GM18907 (cell line): ENCODE results near the gene CNOT10.
A peak's percentile ranks its signal among the peaks of the same experiment; 100 is the strongest.
"Not testable (repeated sequence)": the region's sequence is repeated elsewhere in the genome, so short reads cannot be mapped to it uniquely, and the experiment has no call there.

ENCODE experiments used
- ATAC-seq: cut with Tn5 transposase; IDR thresholded peaks from one replicate; pipeline ENCODE4 v1.9.1; 2021; ENCODE audit warnings: mild to moderate bottlenecking, moderate library complexity; ENCODE audit not compliant: unreplicated experiment

The CNOT10 gene

DNA sequence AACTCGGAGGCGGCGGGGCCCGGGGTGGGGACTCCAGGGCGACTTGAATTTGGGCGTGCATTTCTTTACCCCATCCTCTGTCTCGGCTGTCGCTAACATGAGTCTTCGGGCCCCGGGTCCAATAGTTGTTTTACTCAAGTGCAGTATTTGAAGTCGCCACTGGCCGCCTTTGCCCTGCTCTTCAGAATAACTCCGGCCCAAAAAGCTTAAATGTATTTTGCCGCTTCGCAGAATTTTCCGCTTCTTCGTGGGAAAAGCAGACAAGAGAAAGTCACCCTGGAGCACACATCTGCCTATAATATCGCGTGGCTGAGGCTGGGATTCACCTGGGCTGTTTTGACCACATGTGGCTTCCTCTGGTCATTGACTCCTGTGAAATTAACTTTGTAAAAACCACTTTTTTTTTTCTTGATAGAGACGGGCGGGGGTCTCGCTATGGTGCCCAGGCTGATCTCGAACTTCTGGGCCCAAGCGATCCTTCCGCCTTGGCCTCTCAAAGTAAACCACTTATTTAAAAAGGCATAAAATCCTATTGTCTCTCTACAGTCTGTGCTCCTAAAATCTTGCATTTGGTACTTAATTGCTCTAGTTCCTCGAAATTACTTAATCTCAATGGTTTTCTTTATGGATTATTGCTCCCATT, 676 bp downstream of the CNOT10 start:
- ATAC-seq: peak; percentile 12

DNA sequence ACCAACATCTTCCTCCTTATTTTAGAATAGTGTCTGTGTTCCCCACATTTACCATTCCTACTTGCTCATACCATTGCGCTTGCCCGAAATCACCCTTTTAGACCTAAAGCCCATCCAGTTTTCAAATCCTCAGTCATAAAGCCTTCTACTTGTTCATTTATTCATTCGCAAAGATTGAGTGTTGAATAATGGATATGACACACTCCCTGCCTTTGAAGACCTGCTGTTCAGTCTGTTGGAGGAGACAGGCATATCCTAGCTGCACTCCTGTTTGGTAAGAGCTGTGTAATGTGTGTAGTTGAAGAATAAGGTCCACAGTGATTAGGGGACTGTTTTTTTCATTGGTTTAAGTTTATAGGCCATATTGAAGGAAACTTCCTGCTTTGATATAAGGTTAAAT, 1.7 kb downstream of the CNOT10 start:
- no peak for ATAC-seq

DNA sequence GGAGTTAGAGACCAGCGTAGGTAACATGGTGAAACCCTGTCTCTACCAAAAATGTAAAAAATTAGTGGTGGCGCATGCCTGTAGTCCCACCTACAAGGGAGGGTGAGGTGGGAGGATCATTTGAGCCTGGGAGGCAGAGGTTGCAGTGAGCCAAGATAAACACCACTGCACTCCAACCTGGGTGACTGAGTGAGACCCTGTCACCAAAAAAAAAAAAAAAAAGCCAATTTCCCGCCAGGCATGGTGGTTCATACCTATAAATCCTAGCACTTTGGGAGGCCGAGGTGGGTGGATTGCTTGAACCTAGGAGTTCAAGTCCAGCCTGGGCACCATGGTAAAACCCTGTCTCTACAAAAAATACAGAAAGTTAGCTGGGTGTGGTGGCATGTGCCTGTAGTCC, 6.9 kb downstream of the CNOT10 start:
- no peak for ATAC-seq

DNA sequence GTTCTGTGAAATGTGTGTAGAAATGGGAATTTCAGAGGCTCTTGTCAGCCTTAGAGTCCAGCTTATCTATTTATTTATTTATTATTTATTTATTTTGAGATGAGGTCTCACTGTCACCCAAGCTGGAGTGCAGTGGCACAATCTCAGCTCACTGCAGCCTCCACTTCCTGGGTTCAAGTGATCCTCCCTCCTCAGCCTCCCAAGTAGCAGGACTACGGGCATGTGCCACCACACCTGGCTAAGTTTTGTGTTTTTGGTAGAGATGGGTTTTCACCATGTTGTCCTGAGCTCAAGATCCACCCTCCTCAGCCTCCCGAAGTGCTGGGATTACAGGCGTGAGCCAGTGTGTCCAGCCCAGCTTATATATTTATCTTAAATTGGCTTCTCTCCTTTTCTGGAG, 11.5 kb downstream of the CNOT10 start:
- no peak for ATAC-seq

DNA sequence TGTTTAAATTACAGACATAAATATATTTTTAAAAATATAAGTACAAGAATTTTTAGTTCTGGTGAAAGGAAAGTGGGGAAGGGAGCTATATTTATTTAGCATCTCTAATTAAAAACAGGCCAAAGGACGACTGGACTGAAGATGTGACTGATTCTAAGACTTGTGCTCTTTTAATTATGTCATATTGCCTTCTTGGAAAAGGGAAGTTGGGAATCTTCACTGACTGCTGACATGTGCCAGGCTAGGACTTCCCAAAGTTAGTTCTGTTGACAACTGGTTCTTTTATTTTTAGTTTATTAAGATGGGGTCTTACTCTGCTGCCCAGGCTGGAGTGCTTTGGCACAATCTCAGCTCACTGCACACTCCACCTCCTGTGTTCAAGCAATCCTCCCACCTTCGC, 13.5 kb downstream of the CNOT10 start:
- ATAC-seq: no peak

DNA sequence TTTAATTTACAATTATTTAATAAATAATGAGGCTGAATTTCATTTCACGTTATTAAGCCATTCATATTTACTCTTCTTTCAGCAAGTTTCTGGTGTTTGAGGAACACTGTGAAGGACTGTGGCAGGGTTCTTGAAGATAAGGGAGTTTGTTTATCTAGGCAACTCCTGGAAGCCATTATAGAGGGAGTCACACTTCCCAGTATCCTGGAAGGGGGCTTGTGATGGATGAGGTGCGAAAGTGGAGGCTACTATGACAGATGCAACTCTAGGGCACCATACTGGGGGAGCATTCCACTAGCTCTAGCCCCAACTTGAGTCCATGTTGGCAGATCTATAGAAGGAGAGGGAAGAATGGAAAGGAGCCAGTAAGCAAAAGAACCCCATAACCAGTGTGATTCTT, 14.4 kb downstream of the CNOT10 start:
- no peak for ATAC-seq

DNA sequence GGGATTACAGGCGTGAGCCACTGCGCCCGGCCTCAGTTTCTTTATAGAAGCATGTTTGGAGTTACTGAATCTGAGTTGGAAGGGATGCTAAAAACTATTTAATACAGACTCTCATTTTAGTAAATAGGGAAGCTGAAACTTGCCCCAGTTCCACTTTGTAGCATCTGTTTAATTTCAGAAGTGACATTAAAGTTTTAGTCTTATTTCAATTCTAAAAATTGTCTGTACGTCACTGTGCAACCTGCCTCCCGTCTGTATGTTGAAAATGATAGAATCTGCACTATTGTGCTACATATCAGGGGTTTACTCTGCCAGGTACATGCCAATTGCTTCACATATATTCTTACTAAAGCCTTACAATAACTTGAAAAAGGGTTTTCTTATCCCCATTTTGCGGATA, 15.3 kb downstream of the CNOT10 start:
- no peak for ATAC-seq

DNA sequence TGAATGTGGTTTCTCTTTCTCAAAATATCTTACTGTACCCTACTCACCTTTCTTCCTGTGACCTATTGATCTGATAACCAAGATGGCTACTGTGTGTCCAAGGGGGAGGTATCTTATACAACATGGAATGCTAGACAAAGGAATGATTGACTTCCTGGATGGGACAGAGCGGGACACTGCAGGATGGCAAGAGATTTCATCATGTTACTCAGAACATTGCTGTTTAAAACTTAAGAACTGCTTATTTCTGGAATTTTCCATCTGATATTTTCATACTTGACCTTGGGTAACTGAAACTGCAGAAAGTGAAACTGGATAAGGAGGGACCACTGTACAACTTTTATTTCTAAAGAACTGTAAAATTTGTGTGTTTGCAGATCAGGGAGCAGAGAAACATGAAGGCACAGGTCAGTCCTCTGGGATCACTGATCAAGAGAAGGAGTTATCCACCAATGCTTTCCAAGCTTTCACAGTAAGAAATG, 18.5 kb downstream of the CNOT10 start:
- ATAC-seq: no peak

DNA sequence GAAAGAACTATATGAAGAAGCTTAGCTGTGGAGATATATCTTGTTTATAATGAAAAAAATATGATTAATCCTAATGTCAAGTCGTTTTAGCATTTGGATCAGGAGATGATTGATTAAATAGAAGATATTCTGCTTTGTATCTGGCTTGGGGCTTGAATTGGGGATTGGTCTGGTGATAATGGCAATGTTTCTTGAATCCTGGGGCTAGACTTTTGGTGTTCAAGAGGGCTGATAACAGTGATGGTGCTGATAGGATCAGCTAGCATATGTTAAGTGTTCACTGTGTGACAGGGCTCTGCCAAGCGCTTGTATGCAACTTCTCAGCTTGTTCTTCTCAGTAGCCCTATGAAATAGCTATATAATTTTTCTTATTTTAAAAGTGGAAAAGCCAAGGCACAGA, 20.2 kb downstream of the CNOT10 start:
- no peak for ATAC-seq

DNA sequence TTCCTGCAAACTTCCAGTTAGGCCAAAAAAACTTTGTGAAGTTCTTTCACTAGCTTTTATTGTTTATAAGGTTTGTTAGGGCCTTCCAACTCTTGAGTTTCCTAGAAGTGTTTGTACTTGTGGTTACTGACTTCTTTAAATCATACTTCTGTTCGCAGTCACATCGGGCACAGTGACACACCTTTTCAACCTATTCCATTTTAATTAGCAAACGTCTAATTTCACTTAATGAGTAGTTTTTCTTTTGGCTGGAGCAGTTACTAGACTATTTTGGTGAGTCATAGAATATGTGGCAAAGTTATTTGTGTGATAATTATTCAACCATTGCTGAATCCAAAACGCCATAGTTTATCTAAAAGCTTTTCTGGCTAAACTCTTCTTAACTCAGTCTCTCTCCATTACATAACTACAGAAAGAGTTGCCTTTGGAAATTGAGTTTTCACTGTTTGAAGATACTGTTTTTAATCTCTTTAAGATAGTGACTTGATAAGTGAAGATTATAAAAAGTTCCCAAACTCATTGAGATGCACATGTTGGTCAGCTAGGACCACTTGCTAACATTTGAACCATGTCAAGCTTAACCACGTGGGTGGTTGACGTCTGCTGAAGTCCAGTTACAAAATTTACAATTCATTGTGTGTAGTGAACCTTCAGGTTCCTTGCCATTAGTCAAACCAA, 21.5 kb downstream of the CNOT10 start:
- ATAC-seq: no peak

DNA sequence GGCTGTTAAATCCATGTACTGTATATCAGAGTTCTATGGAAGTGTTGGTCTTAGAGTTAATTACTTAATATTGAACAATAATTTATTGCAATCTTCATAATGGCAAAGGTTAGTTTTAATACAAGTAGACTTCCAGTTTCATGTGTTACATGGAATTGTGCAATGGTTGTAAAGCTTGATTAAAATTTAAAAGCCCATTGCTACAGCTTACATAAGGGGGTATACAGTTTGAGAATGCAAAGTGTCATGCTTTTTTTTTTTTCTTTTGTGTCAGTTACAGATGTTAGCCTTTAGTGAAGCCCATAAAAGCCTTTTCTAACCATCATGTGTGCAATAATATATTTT, 22.0 kb downstream of the CNOT10 start:
- no peak for ATAC-seq

DNA sequence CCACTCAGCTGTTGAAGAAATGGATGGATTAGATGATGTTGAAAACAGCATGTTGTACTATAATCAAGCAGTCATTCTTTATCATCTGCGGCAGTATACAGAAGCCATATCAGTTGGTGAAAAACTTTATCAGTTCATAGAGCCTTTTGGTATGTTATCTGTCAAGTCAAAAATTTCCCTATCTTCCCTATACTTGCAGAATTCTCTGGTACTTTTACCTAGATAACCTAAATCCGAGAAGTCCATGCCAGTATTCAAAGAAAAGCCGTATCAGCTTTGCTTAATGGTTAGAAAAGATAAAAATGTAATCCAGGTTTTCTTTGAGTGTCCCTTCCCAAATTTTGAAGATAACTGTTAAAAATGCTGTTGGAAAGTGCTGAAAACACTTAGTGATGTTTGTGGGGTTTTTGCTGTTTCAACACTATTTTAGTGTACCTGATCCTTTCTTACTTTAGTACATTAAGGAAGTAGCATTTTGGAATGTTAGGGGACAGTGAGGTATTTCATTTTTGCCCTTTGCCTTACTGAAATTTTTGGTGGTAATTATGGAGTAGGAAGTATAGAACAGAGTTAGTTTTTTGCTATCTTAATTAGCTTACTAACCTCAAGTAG, 23.8 kb downstream of the CNOT10 start:
- ATAC-seq: no peak

DNA sequence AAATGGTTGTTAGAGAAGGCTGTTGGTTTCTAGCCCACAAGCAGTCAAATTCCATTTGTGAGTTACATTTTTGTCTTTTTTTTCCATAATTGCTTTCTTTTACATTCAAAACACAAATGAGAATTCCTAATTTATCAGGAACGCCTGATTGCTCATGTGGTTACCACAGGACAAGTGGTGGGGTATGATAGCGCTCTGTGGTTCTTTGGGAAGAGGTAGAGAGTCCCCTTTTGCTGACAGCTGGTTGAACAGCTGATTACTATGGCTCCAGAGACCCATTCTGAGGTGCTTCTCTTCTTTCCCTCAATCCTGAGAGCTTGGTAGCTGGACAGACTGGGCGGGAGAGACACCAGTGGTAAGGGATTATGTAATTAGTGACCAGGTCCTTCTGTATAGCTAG, 24.4 kb downstream of the CNOT10 start:
- ATAC-seq: no peak

DNA sequence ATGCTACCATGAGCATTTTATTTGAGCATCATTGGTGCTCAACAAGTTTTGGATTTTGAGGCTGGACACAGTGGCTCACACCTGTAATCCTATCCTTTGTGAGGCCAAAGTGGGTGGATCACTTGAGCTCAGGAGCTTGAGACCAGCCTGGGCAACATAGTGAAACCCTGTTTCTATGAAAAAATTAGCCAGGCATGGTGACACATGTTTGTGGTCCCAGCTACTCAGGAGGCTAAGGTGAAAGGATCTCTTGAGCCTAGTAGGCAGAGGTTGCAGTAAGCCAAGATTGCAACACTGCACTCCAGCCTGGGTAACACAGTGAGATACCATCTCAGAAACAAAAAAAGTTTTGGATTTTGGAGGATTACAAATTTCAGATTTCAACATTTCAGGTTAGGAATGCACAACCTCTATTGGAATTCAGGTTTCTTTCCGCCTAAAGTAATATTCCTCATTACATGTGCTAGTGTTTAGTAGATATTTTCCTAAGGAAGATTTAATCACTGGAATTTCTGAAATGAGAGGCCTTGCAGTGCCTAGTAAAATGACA, 27.6 kb downstream of the CNOT10 start:
- ATAC-seq: no peak

DNA sequence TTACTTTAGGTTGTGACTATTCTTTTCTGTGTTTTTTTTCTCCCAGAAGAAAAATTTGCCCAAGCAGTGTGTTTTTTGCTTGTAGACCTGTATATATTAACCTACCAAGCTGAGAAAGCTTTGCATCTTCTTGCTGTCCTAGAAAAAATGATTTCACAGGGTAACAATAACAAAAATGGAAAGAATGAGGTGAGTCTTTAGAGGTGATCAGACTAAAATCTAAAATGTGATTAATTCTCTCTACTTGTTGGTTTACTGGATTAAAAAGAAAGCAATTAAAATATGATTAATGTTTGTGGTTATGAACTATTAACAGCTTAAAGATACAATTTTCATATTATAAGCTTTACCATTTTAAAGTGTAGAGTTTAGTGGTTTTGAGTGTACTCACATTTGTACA, 28.2 kb downstream of the CNOT10 start:
- no peak for ATAC-seq

DNA sequence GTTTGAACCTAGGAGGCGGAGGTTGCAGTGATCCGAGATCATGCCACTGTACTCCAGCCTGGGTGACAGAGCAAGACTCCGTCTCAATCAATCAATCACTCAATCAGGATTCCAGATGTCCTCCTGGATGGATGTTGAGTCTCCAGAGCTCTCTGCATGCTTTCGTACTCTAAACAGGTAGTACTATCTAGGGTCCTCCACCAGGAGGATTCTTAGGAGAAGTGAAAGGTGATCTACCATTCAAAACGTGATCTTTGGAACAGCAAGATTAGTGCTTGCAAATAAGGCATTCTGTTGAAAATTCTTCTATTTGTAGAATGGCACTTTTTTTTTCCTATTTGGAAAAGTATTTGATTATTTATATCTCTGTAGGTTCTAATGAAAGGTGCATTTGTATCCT, 34.3 kb downstream of the CNOT10 start:
- ATAC-seq: no peak

DNA sequence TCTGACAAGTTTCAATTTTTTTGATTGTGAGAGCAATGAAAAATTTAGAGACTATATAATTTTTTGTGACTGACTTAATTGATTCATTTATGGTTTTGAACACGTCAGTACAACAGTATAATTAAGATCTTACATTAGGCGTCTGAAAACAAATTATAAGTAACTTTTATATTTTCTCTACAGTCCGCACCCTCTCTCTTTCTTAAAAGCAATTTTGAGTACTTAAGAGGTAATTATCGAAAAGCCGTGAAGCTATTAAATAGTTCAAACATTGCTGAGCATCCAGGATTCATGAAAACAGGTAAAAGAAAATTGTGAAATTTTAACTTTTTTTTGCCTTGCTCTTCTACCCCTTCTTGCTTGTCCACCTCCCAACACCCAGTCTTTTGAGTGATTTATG, 34.9 kb downstream of the CNOT10 start:
- ATAC-seq: no peak

DNA sequence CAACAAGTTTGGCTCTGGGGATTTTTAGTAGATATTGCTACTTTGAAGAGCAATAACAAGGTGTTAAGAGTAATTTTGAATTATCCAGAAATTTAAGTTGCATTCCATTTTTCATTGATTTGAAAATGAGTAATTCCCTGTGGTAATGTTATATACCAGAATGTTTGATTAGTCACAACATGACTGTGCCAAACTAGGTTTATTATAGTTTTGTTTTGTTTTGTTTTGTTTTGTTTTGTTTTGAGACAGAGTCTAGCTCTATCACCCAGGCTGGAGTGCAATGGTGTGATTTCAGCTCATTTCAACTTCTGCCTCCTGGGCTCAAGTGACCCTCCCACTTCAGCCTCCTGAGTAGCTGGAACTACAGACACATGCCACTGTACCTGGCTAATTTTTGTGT, 40.7 kb downstream of the CNOT10 start:
- ATAC-seq: no peak

DNA sequence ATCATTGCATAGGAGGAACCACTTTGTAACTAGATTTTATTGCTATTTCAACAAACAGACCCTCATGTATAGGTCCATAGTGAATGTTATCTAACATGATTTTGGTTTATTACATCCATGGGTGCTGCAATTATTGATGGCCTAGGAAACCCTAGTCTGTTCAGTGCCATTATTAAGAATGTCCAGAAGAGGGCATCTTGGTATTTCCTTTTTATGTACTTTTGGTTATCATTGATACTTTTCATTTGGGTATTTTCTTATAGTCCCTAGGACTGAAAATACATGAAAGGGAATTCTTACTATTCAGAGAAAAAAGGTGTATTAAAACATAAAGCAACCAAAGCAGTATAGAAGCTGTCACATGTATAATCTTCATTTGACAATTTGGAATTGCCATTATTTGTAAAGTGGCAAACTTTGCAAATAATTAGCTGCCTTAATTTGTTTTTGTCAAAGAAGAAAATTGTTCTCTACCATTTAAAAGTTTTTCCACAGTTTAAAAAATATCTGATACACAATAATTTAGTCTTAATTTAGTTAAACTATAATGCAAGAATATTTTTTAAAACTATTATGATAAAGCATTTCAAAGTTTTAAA, 48.7 kb downstream of the CNOT10 start:
- no peak for ATAC-seq

DNA sequence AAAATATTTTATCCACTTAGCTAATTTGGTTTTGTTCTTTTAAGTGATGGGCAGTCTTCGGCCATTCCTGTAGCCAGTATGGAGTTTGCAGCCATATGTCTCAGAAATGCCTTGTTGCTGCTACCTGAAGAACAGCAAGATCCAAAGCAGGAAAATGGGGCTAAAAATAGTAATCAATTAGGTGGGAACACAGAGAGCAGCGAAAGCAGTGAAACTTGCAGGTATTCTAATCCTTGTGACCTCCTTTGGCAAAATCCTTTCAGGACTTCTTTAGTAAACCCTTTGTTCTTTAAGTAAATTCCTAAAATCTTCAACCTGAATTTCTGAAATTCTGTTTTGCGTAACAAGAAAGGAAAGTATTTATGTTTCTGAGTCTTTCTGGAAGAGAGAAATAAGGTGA, 49.8 kb downstream of the CNOT10 start:
- ATAC-seq: no peak

DNA sequence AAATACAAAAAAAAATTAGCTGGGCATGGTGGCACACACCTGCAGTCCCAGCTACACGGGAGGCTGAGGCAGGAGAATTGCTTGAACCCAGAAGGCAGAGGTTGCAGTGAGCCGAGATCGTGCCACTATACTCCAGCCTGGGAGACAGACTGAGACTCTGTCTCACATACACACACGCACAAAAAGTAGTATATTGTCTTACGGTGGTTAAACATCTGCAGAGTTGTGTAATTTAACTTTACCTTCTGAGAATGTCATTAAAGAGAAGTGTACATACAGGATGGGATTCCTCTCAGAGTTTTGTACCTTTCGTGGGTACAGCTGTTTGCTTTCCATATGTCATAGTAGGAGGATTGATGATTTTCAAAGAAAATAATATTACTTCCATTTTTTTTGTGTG, 58.5 kb downstream of the CNOT10 start:
- ATAC-seq: not testable (repeated sequence)

DNA sequence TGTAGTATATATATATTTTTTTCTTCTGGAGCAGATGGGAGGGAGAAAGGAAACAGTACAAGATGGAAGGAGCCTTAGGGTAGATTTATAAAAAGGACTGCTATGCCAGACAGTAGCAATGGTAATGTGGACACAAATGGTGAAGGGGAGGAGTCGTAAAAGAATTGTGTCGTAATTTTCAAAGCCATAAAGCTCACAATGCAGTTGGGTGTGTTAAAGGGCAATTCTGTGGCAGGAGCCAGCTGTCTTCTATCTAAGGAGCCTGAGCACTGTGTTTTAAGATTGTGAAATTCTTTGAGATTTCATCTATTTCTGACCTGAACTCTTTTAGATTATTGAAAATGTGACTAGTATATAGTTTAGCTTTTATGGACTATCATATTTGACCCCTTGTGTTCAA, 58.9 kb downstream of the CNOT10 start:
- ATAC-seq: no peak
